ENCODE results near the gene GSG1L.

DNA sequence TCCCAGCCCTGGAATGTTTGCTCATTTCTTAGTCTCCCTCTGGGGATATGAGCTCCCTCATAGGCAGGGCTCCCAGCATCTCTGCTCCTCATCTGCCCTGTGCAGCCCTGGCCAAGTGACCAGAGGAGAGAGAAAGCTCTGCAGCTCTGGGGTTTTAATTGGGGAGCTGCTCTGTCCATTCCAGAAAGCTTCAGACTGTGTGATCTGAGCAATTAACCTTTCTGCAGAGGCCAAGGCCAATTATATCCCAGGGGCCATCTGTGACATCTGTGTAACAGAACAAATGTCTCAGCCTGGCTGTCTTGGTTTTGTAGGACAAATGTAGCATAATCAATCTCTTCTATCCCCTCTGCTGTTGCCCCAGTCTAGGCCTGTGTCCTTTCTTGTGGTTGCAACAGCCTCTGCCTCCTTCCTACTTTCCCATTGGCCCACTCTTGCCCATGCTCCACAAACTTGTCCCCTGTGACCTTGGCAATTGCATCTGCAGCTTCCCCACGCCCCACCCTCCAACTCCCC is 156.0 kb downstream of the GSG1L start:
- TF ChIP-seq CTCF (IDR thresholded peaks at IDR 0.05; ENCODE audit: low read depth, low read length) (no peak), POLR2A (IDR thresholded peaks at IDR 0.05; ENCODE audit: extremely low read depth, insufficient read length) (no peak)
- TF ChIP-seq, protein P1, sequence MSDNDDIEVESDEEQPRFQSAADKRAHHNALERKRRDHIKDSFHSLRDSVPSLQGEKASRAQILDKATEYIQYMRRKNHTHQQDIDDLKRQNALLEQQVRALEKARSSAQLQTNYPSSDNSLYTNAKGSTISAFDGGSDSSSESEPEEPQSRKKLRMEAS (IDR thresholded peaks at IDR 0.05; ENCODE audit: low read depth, low read length) = no peak

All from NB4 (cell line).